PC-3 (cell line): Measurements from ENCODE around the gene U2SURP. TPM values are rescaled to one million over a fixed set of nuclear protein-coding genes. Genes with fewer than 3 reads are reported as not detected.
A peak's percentile ranks its signal among the peaks of the same experiment; 100 is the strongest.

Source experiments
- ATAC-seq: fragments of 200-7000 bp; cut with Tn5 transposase; 2 replicates; pipeline ENCODE4 v1.9.1; 2020; ENCODE audit warnings: mild to moderate bottlenecking, moderate library complexity
- BruUV-seq: library from RNA; stranded (reverse); fragments of 400-500 nt; replicated peaks from 2 replicates; lab custom pipeline; 2021; lab: Mats Ljungman, UMichigan
- CTCF ChIA-PET: fragments of 300-600 bp; sonication (Branson Sonifier 250); formaldehyde crosslinking; loops from one replicate; lab custom pipeline; 2022; ENCODE audit warnings: antibody characterized with exemption; lab: Charles Lee
- POLR2A ChIA-PET: fragments of 300-600 bp; sonication (Branson Sonifier 250); formaldehyde crosslinking; loops from one replicate; lab custom pipeline; 2022; ENCODE audit warnings: antibody characterized with exemption; ENCODE audit not compliant: unreplicated experiment; lab: Charles Lee
- DNase-seq: peaks from one replicate; pipeline ENCODE4 v3.0.0-alpha.2; 2015
- H2AFZ ChIP-seq: fragments of 300-600 bp; sonication (generic); 2 replicates; pipeline ENCODE4 v1.6.0; 2016; ENCODE audit warnings: antibody characterized with exemption, low read length
- H3F3A ChIP-seq: fragments of 300-600 bp; sonication (generic); one replicate; pipeline ENCODE4 v1.6.0; 2017; ENCODE audit warnings: antibody characterized with exemption, low read length, control low read depth, mild to moderate bottlenecking; ENCODE audit not compliant: unreplicated experiment
- H3K27ac ChIP-seq: fragments of 300-600 bp; sonication (generic); 2 replicates; pipeline ENCODE4 v1.5.1; 2016; ENCODE audit warnings: mild to moderate bottlenecking, low read length
- H3K27me3 ChIP-seq: fragments of 300-600 bp; sonication (generic); 2 replicates; pipeline ENCODE4 v1.6.1; 2016; ENCODE audit warnings: low read length, mixed read lengths
- H3K36me3 ChIP-seq: fragments of 300-600 bp; sonication (generic); 2 replicates; pipeline ENCODE4 v1.6.1; 2016; ENCODE audit warnings: low read depth, mixed run types, low read length, mixed read lengths
- H3K4me1 ChIP-seq: fragments of 300-600 bp; sonication (generic); 2 replicates; pipeline ENCODE4 v1.5.1; 2016; ENCODE audit warnings: low read length; ENCODE audit not compliant: insufficient read depth
- H3K4me2 ChIP-seq: fragments of 300-600 bp; sonication (generic); 2 replicates; pipeline ENCODE4 v1.6.0; 2016; ENCODE audit warnings: low read length
- H3K4me3 ChIP-seq: fragments of 300-600 bp; sonication (generic); 2 replicates; pipeline ENCODE4 v1.5.1; 2016; ENCODE audit warnings: mild to moderate bottlenecking, low read length, mixed read lengths
- H3K79me2 ChIP-seq: fragments of 300-600 bp; sonication (generic); 2 replicates; pipeline ENCODE4 v1.6.1; 2017; ENCODE audit warnings: low read length, mixed read lengths
- H3K9ac ChIP-seq: fragments of 300-600 bp; sonication (generic); 2 replicates; pipeline ENCODE4 v1.6.0; 2016; ENCODE audit warnings: mild to moderate bottlenecking, low read length
- H3K9me2 ChIP-seq: fragments of 300-600 bp; sonication (generic); replicated peaks from 2 replicates; pipeline ENCODE4 v1.6.1; 2016; ENCODE audit warnings: mixed run types, low read length, mixed read lengths
- H3K9me3 ChIP-seq: fragments of 300-600 bp; sonication (generic); 2 replicates; pipeline ENCODE4 v1.6.1; 2016; ENCODE audit warnings: low read length, mixed read lengths
- H4K20me1 ChIP-seq: fragments of 300-600 bp; sonication (generic); 2 replicates; pipeline ENCODE4 v1.6.1; 2016; ENCODE audit warnings: low read length, mixed read lengths
- CTCF ChIP-seq: fragments of 300-600 bp; sonication (generic); conservative IDR thresholded peaks from 2 replicates; pipeline ENCODE4 v1.5.1; 2017; ENCODE audit warnings: antibody characterized with exemption, low read depth, mild to moderate bottlenecking, low read length
- EZH2 ChIP-seq: fragments of 300-600 bp; sonication (generic); IDR thresholded peaks from one replicate; pipeline ENCODE4 v1.6.1; 2017; ENCODE audit warnings: antibody characterized with exemption, mild to moderate bottlenecking, low read length; ENCODE audit not compliant: unreplicated experiment
- EZH2phosphoT487 ChIP-seq: fragments of 300-600 bp; sonication (generic); IDR thresholded peaks from 2 replicates; pipeline ENCODE4 v1.6.1; 2018; ENCODE audit warnings: mild to moderate bottlenecking, antibody characterized with exemption, low read length, borderline replicate concordance
- intact Hi-C: fragments of 100-400 bp; cut with micrococcal nuclease; formaldehyde crosslinking; loops from 2 replicates; pipeline ENCODE4 v1.9.0; 2023
- total RNA-seq: library from RNA; depleted of rRNA; stranded (reverse); fragments of >200 nt; gene quantifications from 2 replicates; pipeline ENCODE4 v1.2.3, GENCODE V29; 2014

Gene U2SURP
- total RNA-seq, 1 experiment from 2014 or later = 81.1 TPM

DNA sequence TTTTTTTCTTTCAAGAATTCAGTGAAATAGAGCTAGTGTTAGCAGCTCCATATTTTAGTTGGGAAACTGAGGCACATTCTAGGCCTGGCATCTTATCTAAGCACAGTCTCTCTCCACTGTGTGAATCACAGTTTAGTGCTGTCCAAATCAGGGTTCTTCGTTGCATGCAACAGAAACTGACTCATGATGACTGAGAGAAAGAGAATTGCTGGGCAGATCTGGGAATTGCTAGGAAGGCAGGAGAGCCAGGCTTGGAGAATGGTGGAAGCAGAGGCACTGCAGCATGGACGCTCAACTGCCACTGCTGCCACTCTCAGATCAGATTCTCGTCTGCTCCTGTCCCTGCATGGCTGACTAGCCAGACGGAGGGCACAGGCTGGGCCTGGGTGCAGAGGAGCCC, 77.5 kb downstream of the U2SURP start:
- POLR2A ChIA-PET = no interaction called here
- Histone ChIP-seq H3F3A (no peaks in the 10 kb centered on the region), H3K36me3 (no peaks in the 10 kb centered on the region), H3K27me3 (no peaks in the 10 kb centered on the region), H3K9me3 (no peaks in the 10 kb centered on the region), H3K9ac (no peak overlapping the region), H3K9me2 (no peaks in the 10 kb centered on the region), H3K4me2 (no peak overlapping the region), H2AFZ (no peak overlapping the region), H4K20me1 (no peaks in the 10 kb centered on the region), H3K79me2 (no peaks in the 10 kb centered on the region), H3K27ac (no peak overlapping the region), H3K4me3 (no peak overlapping the region), H3K4me1 (no peaks in the 10 kb centered on the region)
- DNase-seq (peak; percentile 49), ATAC-seq (peak; percentile 67)
- no peak for TF ChIP-seq EZH2
- no peak for TF ChIP-seq EZH2phosphoT487
- TF ChIP-seq CTCF = no peak
- intact Hi-C loops = no loop called here
- CTCF ChIA-PET = no interaction called here
- BruUV-seq = no TSS peak

DNA sequence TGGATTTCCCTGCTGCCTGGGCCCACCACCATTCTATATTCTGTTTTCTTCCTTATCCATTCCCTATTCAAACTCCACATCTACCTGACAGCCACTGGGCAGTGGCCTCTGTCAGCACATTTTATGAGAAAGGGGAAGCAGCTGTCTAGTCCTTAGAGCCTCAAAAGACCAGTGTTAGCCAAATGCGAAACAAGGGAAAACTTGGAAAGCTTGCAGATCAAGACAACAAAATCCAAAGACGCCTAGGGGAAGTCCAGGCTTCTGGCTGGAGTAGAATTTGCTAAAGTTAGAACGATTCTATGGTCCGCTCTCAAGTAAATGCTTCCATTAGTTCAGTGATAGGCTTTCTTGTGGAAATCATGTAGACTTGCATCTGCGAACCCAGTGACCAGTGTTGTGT, 78.8 kb downstream of the U2SURP start:
- no peaks in the 10 kb centered on the region for H3F3A ChIP-seq
- CTCF ChIA-PET = no interaction called here
- no peak overlapping the region for H3K4me2 ChIP-seq
- H3K9ac ChIP-seq = no peak overlapping the region
- no peak overlapping the region for H3K27ac ChIP-seq
- DNase-seq = no peak
- no peak overlapping the region for H3K4me3 ChIP-seq
- ATAC-seq = no peak
- no peak overlapping the region for H2AFZ ChIP-seq
- H3K4me1 ChIP-seq = no peaks in the 10 kb centered on the region
- H3K27me3 ChIP-seq = no peaks in the 10 kb centered on the region
- no peak for TF ChIP-seq CTCF
- TF ChIP-seq EZH2phosphoT487 = no peak
- no peak for TF ChIP-seq EZH2
- H3K9me2 ChIP-seq = no peaks in the 10 kb centered on the region
- H3K36me3 ChIP-seq = no peaks in the 10 kb centered on the region
- no TSS peak for BruUV-seq
- H3K79me2 ChIP-seq = no peaks in the 10 kb centered on the region
- no peaks in the 10 kb centered on the region for H3K9me3 ChIP-seq
- POLR2A ChIA-PET = no interaction called here
- H4K20me1 ChIP-seq = no peaks in the 10 kb centered on the region
- intact Hi-C loops = no loop called here

GRCh38 chr3:143081365-143081764, 80.0 kb downstream of the U2SURP start:
- no peaks in the 10 kb centered on the region for H3K9me2 ChIP-seq
- no TSS peak for BruUV-seq
- TF ChIP-seq EZH2 (no peak), EZH2phosphoT487 (no peak)
- no peak overlapping the region for H3K9ac ChIP-seq
- no peaks in the 10 kb centered on the region for H3K27me3 ChIP-seq
- no peaks in the 10 kb centered on the region for H4K20me1 ChIP-seq
- no peak for DNase-seq
- H3K79me2 ChIP-seq = no peaks in the 10 kb centered on the region
- intact Hi-C loops = no loop called here
- H3F3A ChIP-seq = no peaks in the 10 kb centered on the region
- POLR2A ChIA-PET = no interaction called here
- ATAC-seq = no peak
- CTCF ChIA-PET = no interaction called here
- no peaks in the 10 kb centered on the region for H3K9me3 ChIP-seq
- H3K4me1 ChIP-seq = no peaks in the 10 kb centered on the region
- no peak overlapping the region for H2AFZ ChIP-seq
- no peak overlapping the region for H3K4me3 ChIP-seq
- no peak overlapping the region for H3K27ac ChIP-seq
- H3K36me3 ChIP-seq = no peaks in the 10 kb centered on the region
- H3K4me2 ChIP-seq = no peak overlapping the region
